Measurements from ENCODE around the gene HPSE2.

The HPSE2 gene

GRCh38 chr10:98892523-98892922 lies 343.1 kb downstream of the HPSE2 start:
- no peak for TF ChIP-seq CTCF (IDR thresholded peaks at IDR 0.05; ENCODE audit: low read depth, low read length, missing control alignments)
- no peak for DNase-seq (ENCODE audit: low read depth)

GRCh38 chr10:98886686-98887085 lies 349.0 kb downstream of the HPSE2 start:
- no peak for TF ChIP-seq CTCF (IDR thresholded peaks at IDR 0.05; ENCODE audit: low read depth, low read length, missing control alignments)
- no peak for DNase-seq (ENCODE audit: low read depth)
- H3K4me3 ChIP-seq (ENCODE audit: low read depth, low read length) = no peak overlapping the region

More at GRCh38 chr10:98892523-98892922, 343.1 kb downstream of the HPSE2 start:
- H3K4me3 ChIP-seq (ENCODE audit: low read depth, low read length) = no peak overlapping the region

- no peak overlapping the region for H3K4me3 ChIP-seq (ENCODE audit: low read depth, low read length)
- no peak for TF ChIP-seq CTCF (IDR thresholded peaks at IDR 0.05; ENCODE audit: low read depth, low read length, missing control alignments)
- no peak for DNase-seq (ENCODE audit: low read depth)
These were observed 350.3 kb downstream of the HPSE2 start for GRCh38 chr10:98885378-98885777.

- no peak for DNase-seq (ENCODE audit: low read depth)
- H3K4me3 ChIP-seq (ENCODE audit: low read depth, low read length) = no peak overlapping the region
- TF ChIP-seq CTCF (IDR thresholded peaks at IDR 0.05; ENCODE audit: low read depth, low read length, missing control alignments) = no peak
These were observed 353.9 kb downstream of the HPSE2 start for GRCh38 chr10:98881789-98882188.

- no peak overlapping the region for H3K4me3 ChIP-seq (ENCODE audit: low read depth, low read length)
- no peak for TF ChIP-seq CTCF (IDR thresholded peaks at IDR 0.05; ENCODE audit: low read depth, low read length, missing control alignments)
- no peak for DNase-seq (ENCODE audit: low read depth)
These were observed 354.7 kb downstream of the HPSE2 start for GRCh38 chr10:98880971-98881370.

GRCh38 chr10:98878921-98879320 lies 356.7 kb downstream of the HPSE2 start:
- no peak overlapping the region for H3K4me3 ChIP-seq (ENCODE audit: low read depth, low read length)
- no peak for DNase-seq (ENCODE audit: low read depth)
- TF ChIP-seq CTCF (IDR thresholded peaks at IDR 0.05; ENCODE audit: low read depth, low read length, missing control alignments) = no peak

- DNase-seq (ENCODE audit: low read depth) = no peak
- no peak overlapping the region for H3K4me3 ChIP-seq (ENCODE audit: low read depth, low read length)
- no peak for TF ChIP-seq CTCF (IDR thresholded peaks at IDR 0.05; ENCODE audit: low read depth, low read length, missing control alignments)
These were observed 357.2 kb downstream of the HPSE2 start for GRCh38 chr10:98878418-98878817.
